GM12878 (cell line): ENCODE measurements around the gene DNAJB14. TPM values are rescaled to one million over a fixed set of nuclear protein-coding genes. Genes with fewer than 3 reads are reported as not detected.

Experiments used
- CBX3 ChIP-seq: fragments of 200-600 bp; sonication (generic); IDR thresholded peaks from 2 replicates; pipeline ENCODE4 v1.6.1; 2016; ENCODE audit warnings: low read depth, borderline replicate concordance
- CEBPB ChIP-seq, 2 experiments: fragments of 150-350 bp in 1 of 2; IDR thresholded peaks; 2 replicates each; pipeline ENCODE4 v1.6.1; 2012 to 2014; ENCODE audit warnings: low read depth in 2 of 2, low read length in 2 of 2, borderline replicate concordance in 1 of 2, inconsistent platforms in 1 of 2
- EGR1 ChIP-seq, 2 experiments: IDR thresholded peaks; 1 replicate in 1 of 2; 2 replicates in 1 of 2; pipeline ENCODE4 v1.6.1; 2011 to 2012; ENCODE audit warnings: low read depth in 2 of 2, low read length in 2 of 2, borderline replicate concordance in 1 of 2, mild to moderate bottlenecking in 1 of 2, moderate library complexity in 1 of 2
- JUNB ChIP-seq: IDR thresholded peaks from 2 replicates; pipeline ENCODE4 v1.6.1; 2016; ENCODE audit warnings: antibody characterized with exemption, mild to moderate bottlenecking
- KDM1A ChIP-seq: fragments of 200-600 bp; sonication (generic); IDR thresholded peaks from 2 replicates; pipeline ENCODE4 v1.6.1; 2016; ENCODE audit warnings: borderline replicate concordance
- KLF5 ChIP-seq: fragments of 450-650 bp; IDR thresholded peaks from 2 replicates; pipeline ENCODE4 v1.6.1; 2014; ENCODE audit warnings: mild to moderate bottlenecking; ENCODE audit not compliant: partially characterized antibody
- MEF2A ChIP-seq: IDR thresholded peaks from 2 replicates; pipeline ENCODE4 v1.6.1; 2011; ENCODE audit warnings: low read depth, mild to moderate bottlenecking, low read length, moderate library complexity; ENCODE audit not compliant: insufficient read depth
- MTA2 ChIP-seq: fragments of 450-650 bp; IDR thresholded peaks from 2 replicates; pipeline ENCODE4 v1.6.1; 2016; ENCODE audit warnings: low read depth, mild to moderate bottlenecking, moderate library complexity
- RAD51 ChIP-seq: fragments of 450-650 bp; IDR thresholded peaks from 2 replicates; pipeline ENCODE4 v1.6.1; 2016; ENCODE audit warnings: moderate library complexity, mild to moderate bottlenecking, inconsistent platforms
- SIN3A ChIP-seq: IDR thresholded peaks from 2 replicates; pipeline ENCODE4 v1.6.1; 2012; ENCODE audit warnings: low read depth, low read length, improper control_type of control experiment
- SREBF1 ChIP-seq: IDR thresholded peaks from 2 replicates; pipeline ENCODE4 v1.6.1; 2012; ENCODE audit warnings: mild to moderate bottlenecking, low read length
- SRF ChIP-seq, 2 experiments: IDR thresholded peaks; 2 replicates each; pipeline ENCODE4 v1.6.1; 2011; ENCODE audit warnings: low read depth in 2 of 2, low read length in 2 of 2, mild to moderate bottlenecking in 1 of 2, moderate library complexity in 1 of 2
- polyA plus RNA-seq, 11 experiments: library from polyadenylated mRNA; depleted of rRNA in 4 of 11; unstranded in 6 of 11; stranded (reverse) in 5 of 11; fragments of >200 nt; fragmentation: Nextera tagmentation in 4 of 11; fragmentation: Illumina TruSeq in 1 of 11; extraction: Ambion mirVana in 4 of 11; extraction: Trizol in 1 of 11; gene quantifications; 1 replicate in 1 of 11; 2 replicates in 10 of 11; pipeline versions ENCODE4 v1.2.1 to v1.2.3, GENCODE V29; 2011 to 2016; ENCODE audit warnings: inconsistent platforms in 2 of 11, missing spikeins in 2 of 11, low read depth in 1 of 11
- total RNA-seq, 4 experiments: library from RNA; depleted of rRNA in 3 of 4; stranded (reverse); fragments of >200 nt in 3 of 4; fragmentation: Illumina TruSeq in 1 of 4; extraction: Trizol in 1 of 4; gene quantifications; 2 replicates each; pipeline versions ENCODE4 v1.2.1 to v1.2.3, GENCODE V29; 2013 to 2021
- TF ChIP-seq, protein P1 (sequence below): fragments of 450-650 bp; IDR thresholded peaks from 2 replicates; pipeline ENCODE4 v1.6.1; 2017; ENCODE audit warnings: mild to moderate bottlenecking
- TF ChIP-seq, protein P2 (sequence below): IDR thresholded peaks from 2 replicates; pipeline ENCODE4 v1.6.1; 2012; ENCODE audit warnings: low read depth, low read length, improper control_type of control experiment
- TF ChIP-seq, protein P3 (sequence below): IDR thresholded peaks from 2 replicates; pipeline ENCODE4 v1.6.1; 2011; ENCODE audit warnings: low read depth, mild to moderate bottlenecking, low read length, moderate library complexity, borderline replicate concordance; ENCODE audit errors: extremely low read depth
- TF ChIP-seq, protein P4 (sequence below): fragments of 450-650 bp; IDR thresholded peaks from 2 replicates; pipeline ENCODE4 v1.6.1; 2016; ENCODE audit warnings: mild to moderate bottlenecking
- TF ChIP-seq, protein P5 (sequence below): fragments of 450-650 bp; IDR thresholded peaks from 2 replicates; pipeline ENCODE4 v1.6.1; 2017; ENCODE audit warnings: low read depth, mild to moderate bottlenecking, moderate library complexity
- TF ChIP-seq, protein P6 (sequence below): IDR thresholded peaks from 2 replicates; pipeline ENCODE4 v1.6.1; 2012; ENCODE audit warnings: low read depth, low read length, improper control_type of control experiment
- TF ChIP-seq, protein P7 (sequence below): IDR thresholded peaks from 2 replicates; pipeline ENCODE4 v1.6.1; 2011; ENCODE audit warnings: mild to moderate bottlenecking, low read depth, low read length, moderate library complexity; ENCODE audit not compliant: insufficient replicate concordance

DNAJB14 gene
- total and polyA plus RNA-seq, 10 of the 15 experiments (the other 5 are each of a cell fraction or from before 2014, with no cell fraction given) = 9.5 to 49.2 (median 27.8) TPM

DNA sequence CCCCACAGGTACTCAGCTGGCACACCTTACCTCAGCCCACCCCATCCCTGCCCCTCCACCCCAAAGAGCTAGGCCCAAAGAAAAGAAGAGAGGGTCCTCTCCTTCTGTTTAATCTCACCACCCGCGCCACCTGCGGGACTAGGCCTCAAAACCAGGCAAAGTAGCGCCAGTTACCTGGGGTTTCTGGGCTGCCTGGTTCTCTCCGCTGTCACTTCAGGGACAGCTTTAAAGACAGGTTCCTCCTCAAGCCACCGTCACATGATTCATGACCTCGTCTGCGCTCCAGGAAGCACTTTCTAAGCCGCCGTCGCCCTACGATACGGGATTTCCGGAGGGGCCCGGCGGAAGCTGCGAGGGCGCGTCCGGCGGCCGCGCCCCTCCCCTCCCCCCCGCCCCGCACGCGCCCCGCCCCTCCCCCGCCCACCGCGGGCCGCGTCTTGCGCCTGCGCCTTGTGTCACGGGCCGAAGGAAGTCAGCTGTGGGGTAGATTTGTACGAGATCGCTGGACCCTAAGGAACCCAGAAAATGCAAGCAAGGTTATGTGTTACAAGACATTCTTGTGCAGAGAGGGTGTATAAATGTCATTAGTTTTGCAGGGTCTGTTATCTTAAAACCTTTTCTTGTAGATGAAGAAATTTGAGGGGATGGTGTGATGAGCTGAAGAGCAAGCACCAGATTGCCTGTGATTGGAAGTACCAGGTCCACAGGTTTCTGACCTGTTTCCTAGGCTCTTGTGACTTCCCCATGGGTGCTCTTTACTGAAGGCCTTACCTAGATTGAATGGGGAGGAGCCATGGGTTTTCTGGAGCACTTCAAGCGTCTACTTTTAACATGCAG lies 52.0 kb downstream of the DNAJB14 start, which contains the start of gene LAMTOR3 (continued):
- peak in 1 of 2 experiments; percentile 62; a peak in 1 of 3 replicates for TF ChIP-seq EGR1 (IDR thresholded peaks at IDR 0.05; ENCODE audit: borderline replicate concordance in 1 of 2, low read depth in 2 of 2, low read length in 2 of 2)
- TF ChIP-seq, protein P1, sequence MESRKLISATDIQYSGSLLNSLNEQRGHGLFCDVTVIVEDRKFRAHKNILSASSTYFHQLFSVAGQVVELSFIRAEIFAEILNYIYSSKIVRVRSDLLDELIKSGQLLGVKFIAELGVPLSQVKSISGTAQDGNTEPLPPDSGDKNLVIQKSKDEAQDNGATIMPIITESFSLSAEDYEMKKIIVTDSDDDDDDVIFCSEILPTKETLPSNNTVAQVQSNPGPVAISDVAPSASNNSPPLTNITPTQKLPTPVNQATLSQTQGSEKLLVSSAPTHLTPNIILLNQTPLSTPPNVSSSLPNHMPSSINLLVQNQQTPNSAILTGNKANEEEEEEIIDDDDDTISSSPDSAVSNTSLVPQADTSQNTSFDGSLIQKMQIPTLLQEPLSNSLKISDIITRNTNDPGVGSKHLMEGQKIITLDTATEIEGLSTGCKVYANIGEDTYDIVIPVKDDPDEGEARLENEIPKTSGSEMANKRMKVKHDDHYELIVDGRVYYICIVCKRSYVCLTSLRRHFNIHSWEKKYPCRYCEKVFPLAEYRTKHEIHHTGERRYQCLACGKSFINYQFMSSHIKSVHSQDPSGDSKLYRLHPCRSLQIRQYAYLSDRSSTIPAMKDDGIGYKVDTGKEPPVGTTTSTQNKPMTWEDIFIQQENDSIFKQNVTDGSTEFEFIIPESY = no peak
- TF ChIP-seq SREBF1 = peak; percentile 75
- TF ChIP-seq SRF (IDR thresholded peaks at IDR 0.05; ENCODE audit: low read depth in 2 of 2, low read length in 2 of 2) = peak in 1 of 2 experiments; percentile 73; a peak in 2 of 4 replicates
- TF ChIP-seq, protein P2, sequence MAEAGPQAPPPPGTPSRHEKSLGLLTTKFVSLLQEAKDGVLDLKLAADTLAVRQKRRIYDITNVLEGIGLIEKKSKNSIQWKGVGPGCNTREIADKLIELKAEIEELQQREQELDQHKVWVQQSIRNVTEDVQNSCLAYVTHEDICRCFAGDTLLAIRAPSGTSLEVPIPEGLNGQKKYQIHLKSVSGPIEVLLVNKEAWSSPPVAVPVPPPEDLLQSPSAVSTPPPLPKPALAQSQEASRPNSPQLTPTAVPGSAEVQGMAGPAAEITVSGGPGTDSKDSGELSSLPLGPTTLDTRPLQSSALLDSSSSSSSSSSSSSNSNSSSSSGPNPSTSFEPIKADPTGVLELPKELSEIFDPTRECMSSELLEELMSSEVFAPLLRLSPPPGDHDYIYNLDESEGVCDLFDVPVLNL = no peak
- no peak for TF ChIP-seq KDM1A
- TF ChIP-seq, protein P3, sequence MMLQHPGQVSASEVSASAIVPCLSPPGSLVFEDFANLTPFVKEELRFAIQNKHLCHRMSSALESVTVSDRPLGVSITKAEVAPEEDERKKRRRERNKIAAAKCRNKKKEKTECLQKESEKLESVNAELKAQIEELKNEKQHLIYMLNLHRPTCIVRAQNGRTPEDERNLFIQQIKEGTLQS = peak; percentile 69; the same call in 1 of the 2 replicates
- TF ChIP-seq MTA2 = peak; percentile 73; the same call in 1 of the 2 replicates
- no peak for TF ChIP-seq KLF5
- TF ChIP-seq, protein P4, sequence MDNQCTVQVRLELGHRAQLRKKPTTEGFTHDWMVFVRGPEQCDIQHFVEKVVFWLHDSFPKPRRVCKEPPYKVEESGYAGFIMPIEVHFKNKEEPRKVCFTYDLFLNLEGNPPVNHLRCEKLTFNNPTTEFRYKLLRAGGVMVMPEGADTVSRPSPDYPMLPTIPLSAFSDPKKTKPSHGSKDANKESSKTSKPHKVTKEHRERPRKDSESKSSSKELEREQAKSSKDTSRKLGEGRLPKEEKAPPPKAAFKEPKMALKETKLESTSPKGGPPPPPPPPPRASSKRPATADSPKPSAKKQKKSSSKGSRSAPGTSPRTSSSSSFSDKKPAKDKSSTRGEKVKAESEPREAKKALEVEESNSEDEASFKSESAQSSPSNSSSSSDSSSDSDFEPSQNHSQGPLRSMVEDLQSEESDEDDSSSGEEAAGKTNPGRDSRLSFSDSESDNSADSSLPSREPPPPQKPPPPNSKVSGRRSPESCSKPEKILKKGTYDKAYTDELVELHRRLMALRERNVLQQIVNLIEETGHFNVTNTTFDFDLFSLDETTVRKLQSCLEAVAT = 0 out of 2 replicates have a peak, but pooled peaks have one; percentile 22
- TF ChIP-seq SIN3A = peak; percentile 95; the same call in 1 of the 2 replicates
- TF ChIP-seq, protein P5, sequence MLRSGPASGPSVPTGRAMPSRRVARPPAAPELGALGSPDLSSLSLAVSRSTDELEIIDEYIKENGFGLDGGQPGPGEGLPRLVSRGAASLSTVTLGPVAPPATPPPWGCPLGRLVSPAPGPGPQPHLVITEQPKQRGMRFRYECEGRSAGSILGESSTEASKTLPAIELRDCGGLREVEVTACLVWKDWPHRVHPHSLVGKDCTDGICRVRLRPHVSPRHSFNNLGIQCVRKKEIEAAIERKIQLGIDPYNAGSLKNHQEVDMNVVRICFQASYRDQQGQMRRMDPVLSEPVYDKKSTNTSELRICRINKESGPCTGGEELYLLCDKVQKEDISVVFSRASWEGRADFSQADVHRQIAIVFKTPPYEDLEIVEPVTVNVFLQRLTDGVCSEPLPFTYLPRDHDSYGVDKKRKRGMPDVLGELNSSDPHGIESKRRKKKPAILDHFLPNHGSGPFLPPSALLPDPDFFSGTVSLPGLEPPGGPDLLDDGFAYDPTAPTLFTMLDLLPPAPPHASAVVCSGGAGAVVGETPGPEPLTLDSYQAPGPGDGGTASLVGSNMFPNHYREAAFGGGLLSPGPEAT = peak; percentile 88
- peak; percentile 88 for TF ChIP-seq RAD51
- TF ChIP-seq, protein P6, sequence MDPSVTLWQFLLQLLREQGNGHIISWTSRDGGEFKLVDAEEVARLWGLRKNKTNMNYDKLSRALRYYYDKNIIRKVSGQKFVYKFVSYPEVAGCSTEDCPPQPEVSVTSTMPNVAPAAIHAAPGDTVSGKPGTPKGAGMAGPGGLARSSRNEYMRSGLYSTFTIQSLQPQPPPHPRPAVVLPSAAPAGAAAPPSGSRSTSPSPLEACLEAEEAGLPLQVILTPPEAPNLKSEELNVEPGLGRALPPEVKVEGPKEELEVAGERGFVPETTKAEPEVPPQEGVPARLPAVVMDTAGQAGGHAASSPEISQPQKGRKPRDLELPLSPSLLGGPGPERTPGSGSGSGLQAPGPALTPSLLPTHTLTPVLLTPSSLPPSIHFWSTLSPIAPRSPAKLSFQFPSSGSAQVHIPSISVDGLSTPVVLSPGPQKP = peak; percentile 68
- TF ChIP-seq, protein P7, sequence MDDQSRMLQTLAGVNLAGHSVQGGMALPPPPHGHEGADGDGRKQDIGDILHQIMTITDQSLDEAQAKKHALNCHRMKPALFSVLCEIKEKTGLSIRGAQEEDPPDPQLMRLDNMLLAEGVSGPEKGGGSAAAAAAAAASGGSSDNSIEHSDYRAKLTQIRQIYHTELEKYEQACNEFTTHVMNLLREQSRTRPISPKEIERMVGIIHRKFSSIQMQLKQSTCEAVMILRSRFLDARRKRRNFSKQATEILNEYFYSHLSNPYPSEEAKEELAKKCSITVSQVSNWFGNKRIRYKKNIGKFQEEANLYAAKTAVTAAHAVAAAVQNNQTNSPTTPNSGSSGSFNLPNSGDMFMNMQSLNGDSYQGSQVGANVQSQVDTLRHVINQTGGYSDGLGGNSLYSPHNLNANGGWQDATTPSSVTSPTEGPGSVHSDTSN = peak; percentile 53
- TF ChIP-seq MEF2A = 0 out of 2 replicates have a peak, but pooled peaks have one; percentile 45
- TF ChIP-seq JUNB = no peak
- TF ChIP-seq CBX3 = no peak
- TF ChIP-seq CEBPB (IDR thresholded peaks at IDR 0.05; ENCODE audit: borderline replicate concordance in 1 of 2, low read depth in 2 of 2, low read length in 2 of 2) = no peak
